Middle frontal gyrus (tissue), 1 donor: ENCODE measurements around the gene ADAM19.

ENCODE experiments used
- DNase-seq: peaks from one replicate; pipeline ENCODE4 v3.0.0-alpha.2; 2015; ENCODE audit warnings: low spot score; ENCODE audit errors: extremely low spot score

ADAM19 gene

GRCh38 chr5:157597277-157597676 lies 21.7 kb upstream of the ADAM19 start:
- DNase-seq = no peak

DNA sequence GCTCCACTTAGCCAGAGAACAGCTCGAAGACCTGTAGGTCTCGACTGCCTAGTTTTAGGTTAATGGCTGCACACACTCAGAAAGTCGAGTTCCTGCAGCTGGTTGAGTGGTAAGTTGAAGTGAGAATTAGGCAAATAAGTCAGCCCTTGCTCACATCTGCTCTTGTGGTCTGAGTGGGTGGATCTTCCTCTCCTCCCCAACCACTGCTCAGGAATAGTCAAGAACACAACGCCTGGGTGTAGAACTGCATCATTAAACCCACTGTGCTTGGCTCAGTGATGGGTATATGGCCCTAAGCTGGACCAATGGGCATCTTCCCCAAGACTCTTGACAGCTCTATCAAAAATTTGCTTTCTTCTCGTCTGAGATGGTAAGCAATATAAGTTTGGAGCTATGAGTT lies 20.9 kb upstream of the ADAM19 start:
- no peak for DNase-seq

- no peak for DNase-seq
These were observed 19.3 kb upstream of the ADAM19 start for GRCh38 chr5:157594675-157595459.

- DNase-seq = no peak
These were observed 18.7 kb upstream of the ADAM19 start for GRCh38 chr5:157594257-157594656.

- DNase-seq = no peak
These were observed 17.6 kb upstream of the ADAM19 start for GRCh38 chr5:157593052-157593757.

- DNase-seq = no peak
These were observed 17.0 kb upstream of the ADAM19 start for GRCh38 chr5:157592594-157592993.

DNA sequence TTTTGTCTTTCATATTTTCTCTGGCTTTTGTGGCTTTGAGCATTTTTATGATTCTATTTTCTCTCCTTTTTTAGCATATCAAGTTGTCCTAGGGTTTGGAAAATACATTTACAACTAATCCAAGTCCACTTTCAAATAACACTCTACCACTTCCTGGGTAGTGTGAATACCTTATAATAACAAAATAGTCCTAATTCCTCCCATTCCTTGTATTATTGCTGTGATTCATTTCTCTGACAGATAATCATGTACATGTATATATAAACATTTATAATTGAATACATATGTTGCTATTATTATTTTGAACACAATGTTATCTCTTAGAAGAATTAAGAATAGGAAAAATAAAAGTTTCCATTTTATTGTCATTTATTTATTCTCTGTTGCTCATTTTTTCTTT lies 14.9 kb upstream of the ADAM19 start:
- no peak for DNase-seq

DNA sequence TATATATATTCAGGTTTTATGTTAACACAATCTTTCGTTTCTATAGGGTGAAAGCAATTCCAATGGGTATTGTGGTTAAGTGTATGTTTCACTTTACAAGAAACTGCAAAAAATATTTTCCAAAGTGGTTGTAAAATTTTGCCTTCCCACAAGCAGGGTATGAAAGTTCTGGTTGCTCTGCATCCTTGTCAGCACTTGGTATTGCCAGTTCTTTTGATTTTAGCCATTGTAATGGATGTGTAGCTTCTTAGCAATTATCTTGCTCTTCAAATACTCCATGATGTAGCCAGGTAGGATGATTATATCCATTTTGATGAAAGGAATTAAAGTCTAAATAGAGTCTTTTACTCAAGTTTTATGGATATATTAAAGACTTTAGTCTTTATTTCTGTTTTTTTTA lies 9.1 kb upstream of the ADAM19 start:
- DNase-seq = no peak

- DNase-seq = no peak
These were observed 7.4 kb upstream of the ADAM19 start for GRCh38 chr5:157582731-157583620.

DNA sequence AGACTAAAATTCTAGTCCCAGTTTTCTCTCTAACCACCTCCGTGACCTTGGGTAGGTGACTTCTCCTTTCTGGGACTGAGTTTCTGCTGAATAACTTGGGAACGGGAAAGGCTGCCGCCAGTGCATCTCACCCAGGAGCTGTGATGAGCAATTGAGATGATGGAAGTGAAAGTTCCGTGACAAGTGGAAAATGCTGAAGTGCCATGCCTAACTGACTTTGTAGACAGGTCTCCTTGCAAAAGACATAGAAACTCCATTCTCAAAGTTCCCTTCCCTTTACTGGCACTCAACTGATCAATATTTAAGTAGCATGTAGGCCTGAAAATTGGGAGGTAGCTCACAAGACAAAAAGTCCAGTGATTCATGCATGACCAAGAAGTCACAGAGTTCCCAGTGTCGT lies 6.3 kb upstream of the ADAM19 start:
- DNase-seq = no peak

DNA sequence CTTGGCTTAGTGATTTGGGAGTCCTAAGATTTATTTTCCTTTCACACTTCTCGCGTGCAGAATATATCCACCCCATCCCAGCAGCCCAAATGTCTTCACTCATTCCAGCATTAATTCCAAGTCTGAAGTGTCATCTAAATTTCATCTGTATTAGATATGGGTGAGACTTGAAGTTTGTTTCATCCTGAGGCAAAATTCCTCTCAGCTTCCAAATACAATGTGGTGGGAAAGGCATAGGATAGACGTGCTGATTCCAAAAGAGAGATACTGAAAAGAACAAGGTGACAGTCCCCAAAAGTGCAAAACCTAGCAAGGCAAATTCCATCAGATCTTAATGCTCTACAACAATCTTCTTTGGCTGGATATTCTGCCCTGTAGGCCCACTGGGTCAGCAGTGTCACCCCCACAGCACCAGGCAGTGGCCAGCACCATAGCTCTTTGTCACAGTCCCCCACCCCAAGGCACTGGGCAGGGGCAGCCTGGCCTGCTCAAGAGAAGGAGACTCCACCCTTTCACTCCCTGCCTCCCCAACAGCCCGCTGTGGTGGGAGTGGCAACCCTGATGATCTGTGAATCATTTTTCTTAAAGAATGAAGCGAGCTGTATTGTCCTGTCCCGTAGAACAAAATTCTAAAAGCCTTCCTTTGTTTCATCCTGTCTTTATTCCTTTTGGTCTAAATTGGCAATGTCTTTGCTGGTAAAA lies 2.7 kb upstream of the ADAM19 start:
- no peak for DNase-seq

DNA sequence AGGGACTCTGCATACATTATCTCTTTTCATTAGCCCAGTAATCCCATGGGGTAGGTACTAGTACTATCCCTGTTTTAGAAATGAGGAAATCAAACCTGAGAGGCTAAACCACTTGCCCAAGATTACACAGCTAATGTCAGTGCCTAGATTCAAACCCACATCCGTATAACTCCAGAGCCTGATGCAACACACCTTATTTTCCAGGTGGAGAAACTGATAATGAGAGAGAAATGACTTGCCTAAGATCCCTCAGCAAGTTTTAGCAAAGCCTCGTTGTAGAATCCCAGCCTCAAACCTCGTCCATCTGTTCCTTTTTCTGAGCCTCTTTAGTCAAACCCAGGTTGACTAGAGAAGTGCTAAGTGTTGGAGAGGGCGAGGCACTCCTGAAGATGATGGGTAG lies 1.1 kb upstream of the ADAM19 start:
- no peak for DNase-seq

- no peak for DNase-seq
These were observed 857 bp downstream of the ADAM19 start for GRCh38 chr5:157574456-157575380.

DNA sequence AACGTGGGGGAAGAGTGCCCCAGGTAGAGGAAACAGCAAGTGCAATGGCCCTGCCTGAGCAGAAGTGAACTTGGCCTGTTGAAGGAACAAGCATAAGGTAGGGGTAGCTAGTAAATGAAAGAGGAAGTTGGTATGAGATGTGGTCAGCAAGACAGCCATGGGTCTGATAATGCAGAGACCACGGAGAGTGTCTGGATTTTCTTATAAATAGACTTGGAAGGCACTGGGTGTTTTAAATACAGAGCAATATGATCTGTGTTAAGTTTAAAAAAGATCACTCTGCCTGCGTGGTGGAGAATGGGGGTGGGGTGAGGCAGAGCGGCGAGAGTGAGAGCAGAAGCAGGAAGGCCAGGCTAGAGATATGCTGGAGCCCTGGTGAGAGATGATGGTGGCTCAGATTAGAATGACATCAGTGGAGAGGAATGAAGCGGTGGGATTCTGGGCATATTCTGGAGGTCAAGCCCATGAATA lies 4.2 kb downstream of the ADAM19 start:
- no peak for DNase-seq

DNA sequence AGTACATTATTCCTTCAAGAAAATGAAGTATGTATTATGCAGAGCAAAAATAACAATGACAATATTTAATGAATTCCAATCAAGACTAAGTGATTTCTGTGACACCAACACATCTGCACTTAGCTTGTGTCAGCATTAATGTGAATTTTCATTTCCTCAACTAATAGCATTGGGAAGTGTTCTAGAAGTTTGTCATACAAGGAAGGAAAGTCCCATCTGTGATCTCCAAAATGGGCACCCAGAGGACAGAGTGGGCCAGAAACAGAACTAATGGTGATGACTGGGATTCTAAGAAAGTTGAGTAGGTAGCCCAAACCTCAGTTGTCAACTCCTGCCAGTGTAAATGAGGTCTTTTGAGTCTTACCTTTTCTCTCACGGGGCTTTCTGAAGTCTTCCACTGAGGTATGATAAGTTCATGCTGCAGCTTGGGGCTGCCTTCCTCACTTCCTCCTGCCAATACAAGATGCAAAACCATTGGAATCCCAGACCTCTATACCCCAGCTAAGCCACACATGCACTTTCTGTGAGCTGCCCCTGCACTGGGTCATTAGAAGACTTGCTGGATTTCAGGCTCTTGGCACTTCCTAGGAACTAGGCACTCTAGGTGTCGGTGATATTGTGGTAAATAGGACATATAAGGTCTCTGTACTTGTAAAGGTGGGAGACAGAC lies 4.9 kb downstream of the ADAM19 start:
- DNase-seq = no peak

DNA sequence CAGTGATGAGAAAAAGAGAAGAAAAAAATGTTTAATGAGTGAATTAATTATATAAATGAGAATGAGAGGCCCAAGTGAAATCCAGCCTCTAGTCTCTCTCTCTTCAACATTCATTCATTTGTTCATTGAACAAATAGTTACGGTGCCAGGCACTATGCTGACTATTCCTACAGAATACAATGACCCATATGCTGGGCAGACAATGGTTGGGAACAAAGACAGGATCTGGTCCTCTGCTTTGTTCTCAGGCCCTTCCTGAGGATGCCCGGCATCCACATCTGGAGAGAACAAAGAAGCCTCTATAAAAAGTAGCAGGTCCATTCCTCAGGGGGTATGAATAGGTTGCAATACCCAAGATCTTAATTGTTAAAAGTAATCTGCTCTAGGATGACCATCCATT lies 6.9 kb downstream of the ADAM19 start:
- no peak for DNase-seq

GRCh38 chr5:157568222-157568621 lies 7.4 kb downstream of the ADAM19 start:
- no peak for DNase-seq

GRCh38 chr5:157566902-157567489 lies 8.6 kb downstream of the ADAM19 start:
- no peak for DNase-seq
